H1 (cell line): ENCODE results near the gene RASSF9. TPM values are rescaled to one million over a fixed set of nuclear protein-coding genes. Genes with fewer than 3 reads are reported as not detected.

Experiments used
- CTCF ChIA-PET: fragments of 300-600 bp; sonication (Branson Sonifier 250); formaldehyde crosslinking; loops from one replicate; lab custom pipeline; 2021; ENCODE audit not compliant: partially characterized antibody; lab: Charles Lee
- POLR2A ChIA-PET: fragments of 300-600 bp; sonication (Branson Sonifier 250); formaldehyde crosslinking; loops from one replicate; lab custom pipeline; 2021; ENCODE audit warnings: inconsistent platforms; ENCODE audit not compliant: partially characterized antibody; lab: Charles Lee
- DNase-seq, 2 experiments: peaks; one replicate each; pipeline versions ENCODE4 v3.0.0 to v3.0.0-alpha.2; 2010 to 2022; ENCODE audit warnings: low spot score in 2 of 2, low read depth in 1 of 2, mixed read lengths in 1 of 2
- FAIRE-seq: peaks from 2 replicates; lab custom pipeline; 2011; peaks lifted over from hg19 to GRCh38; lab: Jason Lieb, UNC
- H2AFZ ChIP-seq: 2 replicates; pipeline ENCODE4 v1.8.1; 2012; ENCODE audit warnings: low read length, inconsistent platforms
- H2AK5ac ChIP-seq: 2 replicates; pipeline ENCODE4 v1.6.1; 2013; ENCODE audit warnings: low read depth, low read length
- H2BK120ac ChIP-seq: replicated peaks from 2 replicates; pipeline ENCODE3; 2013; ENCODE audit warnings: low read depth, low read length, inconsistent platforms
- H2BK12ac ChIP-seq: 2 replicates; pipeline ENCODE4 v1.6.1; 2013; ENCODE audit warnings: low read depth, low read length
- H2BK15ac ChIP-seq: 2 replicates; pipeline ENCODE4 v1.6.1; 2013; ENCODE audit warnings: low read length
- H2BK20ac ChIP-seq: 2 replicates; pipeline ENCODE4 v1.6.1; 2013; ENCODE audit warnings: low read length
- H2BK5ac ChIP-seq: 2 replicates; pipeline ENCODE4 v1.6.1; 2013; ENCODE audit warnings: low read depth, low read length
- H3K14ac ChIP-seq: 2 replicates; pipeline ENCODE4 v1.6.1; 2013; ENCODE audit warnings: inconsistent platforms; ENCODE audit not compliant: insufficient read length
- H3K18ac ChIP-seq: 2 replicates; pipeline ENCODE4 v1.6.1; 2013; ENCODE audit warnings: low read length; ENCODE audit errors: extremely low read depth
- H3K23ac ChIP-seq: 2 replicates; pipeline ENCODE4 v1.6.1; 2013; ENCODE audit warnings: inconsistent platforms; ENCODE audit not compliant: insufficient read length
- H3K23me2 ChIP-seq: 2 replicates; pipeline ENCODE4 v1.6.1; 2013; ENCODE audit warnings: low read depth, low read length
- H3K27ac ChIP-seq: 2 replicates; pipeline ENCODE4 v1.6.1; 2011; ENCODE audit warnings: low read depth, low read length, inconsistent platforms
- H3K27me3 ChIP-seq, 4 experiments: replicated peaks in 1 of 4; 1 replicate in 1 of 4; 2 replicates in 3 of 4; pipeline versions ENCODE4 v1.6.1 to v1.8.1; 2011 to 2013; ENCODE audit warnings: low read length in 3 of 4, mild to moderate bottlenecking in 3 of 4, inconsistent platforms in 2 of 4, mixed read lengths in 2 of 4, moderate library complexity in 1 of 4; ENCODE audit not compliant: control insufficient read depth in 3 of 4, insufficient read depth in 3 of 4; ENCODE audit errors: extremely low read depth in 1 of 4
- H3K36me3 ChIP-seq, 4 experiments: 2 replicates each; pipeline versions ENCODE4 v1.6.1 to v1.8.1; 2011 to 2013; ENCODE audit warnings: mild to moderate bottlenecking in 4 of 4, low read length in 3 of 4, moderate library complexity in 2 of 4, control low read depth in 1 of 4, inconsistent platforms in 1 of 4; ENCODE audit not compliant: insufficient read depth in 4 of 4, control insufficient read depth in 2 of 4
- H3K4ac ChIP-seq: replicated peaks from 2 replicates; pipeline ENCODE3; 2013; ENCODE audit warnings: low read length, low read depth, mixed read lengths, inconsistent platforms; ENCODE audit not compliant: insufficient read length
- H3K4me1 ChIP-seq, 4 experiments: replicated peaks in 1 of 4; 1 replicate in 1 of 4; 2 replicates in 3 of 4; pipeline versions ENCODE4 v1.6.1 to v1.8.1; 2011 to 2013; ENCODE audit warnings: low read length in 3 of 4, inconsistent platforms in 2 of 4, mixed read lengths in 1 of 4; ENCODE audit not compliant: insufficient read depth in 4 of 4, control insufficient read depth in 3 of 4
- H3K4me2 ChIP-seq, 2 experiments: 2 replicates each; pipeline versions ENCODE4 v1.6.1 to v1.8.1; 2011 to 2013; ENCODE audit warnings: low read depth in 2 of 2, low read length in 2 of 2, control low read depth in 1 of 2, inconsistent platforms in 1 of 2, mild to moderate bottlenecking in 1 of 2; ENCODE audit not compliant: insufficient read depth in 1 of 2
- H3K4me3 ChIP-seq, 4 experiments: fragments of 200-600, 300-600 bp in 1 of 4; sonication (generic), shearing (Covaris generic), sonication (Bioruptor Twin) in 1 of 4; 2 replicates each; pipeline versions ENCODE4 v1.5.1 to v1.8.1; 2011 to 2016; ENCODE audit warnings: low read length in 4 of 4, low read depth in 3 of 4, control low read depth in 2 of 4, inconsistent platforms in 2 of 4, mild to moderate bottlenecking in 2 of 4, mixed read lengths in 1 of 4, moderate library complexity in 1 of 4; ENCODE audit not compliant: insufficient read depth in 2 of 4; ENCODE audit errors: extremely low read depth in 1 of 4
- H3K56ac ChIP-seq: replicated peaks from 2 replicates; pipeline ENCODE3; 2013; ENCODE audit warnings: low read depth, mild to moderate bottlenecking, mixed read lengths, low read length, inconsistent platforms; ENCODE audit not compliant: insufficient read length
- H3K79me1 ChIP-seq: 2 replicates; pipeline ENCODE4 v1.6.1; 2013; ENCODE audit warnings: low read depth, low read length, control low read depth
- H3K79me2 ChIP-seq, 2 experiments: 2 replicates each; pipeline versions ENCODE4 v1.6.1 to v1.8.1; 2012 to 2013; ENCODE audit warnings: low read length in 2 of 2, mild to moderate bottlenecking in 2 of 2, inconsistent platforms in 1 of 2; ENCODE audit not compliant: insufficient read depth in 2 of 2, control insufficient read depth in 1 of 2
- H3K9ac ChIP-seq, 4 experiments: replicated peaks in 1 of 4; 1 replicate in 1 of 4; 2 replicates in 3 of 4; pipeline versions ENCODE4 v1.6.1 to v1.8.1; 2011 to 2013; ENCODE audit warnings: low read depth in 3 of 4, low read length in 3 of 4, control low read depth in 2 of 4, mild to moderate bottlenecking in 2 of 4, moderate library complexity in 2 of 4, inconsistent platforms in 1 of 4; ENCODE audit errors: extremely low read depth in 1 of 4
- H3K9me3 ChIP-seq, 2 experiments: 2 replicates each; pipeline versions ENCODE4 v1.6.1 to v1.8.1; 2012 to 2013; ENCODE audit warnings: mild to moderate bottlenecking in 2 of 2, moderate library complexity in 2 of 2, control low read depth in 1 of 2, inconsistent platforms in 1 of 2, low read depth in 1 of 2, low read length in 1 of 2, mixed read lengths in 1 of 2; ENCODE audit not compliant: insufficient read depth in 2 of 2
- H4K20me1 ChIP-seq, 2 experiments: replicated peaks in 1 of 2; 2 replicates each; pipeline versions ENCODE3 to v1.8.1; 2011 to 2013; ENCODE audit warnings: inconsistent platforms in 2 of 2, low read length in 2 of 2, mild to moderate bottlenecking in 1 of 2; ENCODE audit not compliant: insufficient read depth in 2 of 2, control insufficient read depth in 1 of 2
- H4K5ac ChIP-seq: 2 replicates; pipeline ENCODE4 v1.6.1; 2013; ENCODE audit warnings: low read length, low read depth, mixed read lengths, inconsistent platforms; ENCODE audit not compliant: insufficient read length
- H4K8ac ChIP-seq: 2 replicates; pipeline ENCODE4 v1.8.0; 2013; ENCODE audit warnings: mild to moderate bottlenecking, moderate library complexity, low read length, inconsistent platforms; ENCODE audit not compliant: insufficient read depth; ENCODE audit errors: extremely low read depth
- H4K91ac ChIP-seq: replicated peaks from 2 replicates; pipeline ENCODE3; 2013; ENCODE audit warnings: low read length, mixed read lengths, inconsistent platforms; ENCODE audit not compliant: insufficient read length
- CBX5 ChIP-seq: fragments of 300-800, 300-1000 bp; sonication (generic); IDR thresholded peaks from 2 replicates; pipeline ENCODE4 v1.7.1; 2016; ENCODE audit warnings: antibody characterized with exemption, low read length, low read depth
- CTBP2 ChIP-seq: IDR thresholded peaks from 2 replicates; pipeline ENCODE4 v1.7.0; 2011; ENCODE audit warnings: borderline replicate concordance, mild to moderate bottlenecking, moderate library complexity, mixed read lengths, low read length; ENCODE audit not compliant: insufficient read depth, insufficient read length
- EZH2 ChIP-seq: fragments of 200-600 bp; sonication (generic); IDR thresholded peaks from 2 replicates; pipeline ENCODE4 v1.7.1; 2012; ENCODE audit warnings: low read depth, mild to moderate bottlenecking, moderate library complexity, low read length, inconsistent platforms; ENCODE audit not compliant: severe bottlenecking
- HDAC2 ChIP-seq, 2 experiments: fragments of 300-600 bp in 1 of 2; sonication (generic) in 1 of 2; IDR thresholded peaks; 2 replicates each; pipeline ENCODE4 v1.6.1; 2011 to 2012; ENCODE audit warnings: low read depth in 2 of 2, low read length in 2 of 2, mild to moderate bottlenecking in 2 of 2, moderate library complexity in 2 of 2, borderline replicate concordance in 1 of 2, inconsistent platforms in 1 of 2
- JUN ChIP-seq: IDR thresholded peaks from 2 replicates; pipeline ENCODE4 v1.6.1; 2011; ENCODE audit warnings: low read depth, mild to moderate bottlenecking, improper control_type of control experiment, low read length
- POLR2AphosphoS5 ChIP-seq: IDR thresholded peaks from 2 replicates; pipeline ENCODE4 v1.6.1; 2011; ENCODE audit warnings: low read depth, low read length
- SAP30 ChIP-seq: fragments of 300-600 bp; sonication (generic); IDR thresholded peaks from 2 replicates; pipeline ENCODE4 v1.7.1; 2012; ENCODE audit warnings: low read length, moderate library complexity, mild to moderate bottlenecking, inconsistent platforms; ENCODE audit not compliant: insufficient read depth, insufficient replicate concordance
- SP2 ChIP-seq: IDR thresholded peaks from 2 replicates; pipeline ENCODE4 v1.6.1; 2012; ENCODE audit warnings: mild to moderate bottlenecking, low read length, inconsistent platforms
- SRF ChIP-seq: IDR thresholded peaks from 2 replicates; pipeline ENCODE4 v1.6.1; 2011; ENCODE audit warnings: mild to moderate bottlenecking, low read depth, low read length, moderate library complexity
- WGBS, 2 experiments: shearing (Covaris generic) in 1 of 2; methylation state at CpG; one replicate each; pipeline versions ENCODE4 v1.1.6 to v1.1.7; 2013 to 2015; ENCODE audit warnings: low lambda C conversion rate in 2 of 2, mixed read lengths in 2 of 2, inconsistent platforms in 1 of 2, low coverage in 1 of 2, missing lambda C conversion rate in 1 of 2; ENCODE audit not compliant: insufficient replicate concordance in 2 of 2, insufficient coverage in 1 of 2, insufficient read length in 1 of 2; ENCODE audit errors: extremely low coverage in 1 of 2, missing lambda C conversion rate in 1 of 2; 5-methylcytosine and 5-hydroxymethylcytosine counted together
- polyA plus RNA-seq, 7 experiments: library from polyadenylated mRNA; depleted of rRNA in 3 of 7; stranded (reverse) in 5 of 7; unstranded in 2 of 7; fragments of >200 nt in 5 of 7; fragments of 200-250 nt in 2 of 7; gene quantifications; 1 replicate in 5 of 7; 2 replicates in 1 of 7; 4 replicates in 1 of 7; pipeline versions ENCODE4 v1.2.1 to v1.2.3, GENCODE V29; 2011 to 2013; ENCODE audit warnings: missing spikeins in 2 of 7, mixed read lengths in 2 of 7
- total RNA-seq: library from RNA; stranded (reverse); fragmentation: NEBNext Ultra II Directional; extraction: Animal tissue kit (Norgen Biotek cat#: 25700); gene quantifications from 2 replicates; pipeline ENCODE4 v1.2.1, GENCODE V29; 2021

Gene RASSF9
- total and polyA plus RNA-seq, 2 of the 8 experiments (the other 6 are each of a cell fraction or from before 2014, with no cell fraction given), result 0.06 to 0.39 TPM

DNA sequence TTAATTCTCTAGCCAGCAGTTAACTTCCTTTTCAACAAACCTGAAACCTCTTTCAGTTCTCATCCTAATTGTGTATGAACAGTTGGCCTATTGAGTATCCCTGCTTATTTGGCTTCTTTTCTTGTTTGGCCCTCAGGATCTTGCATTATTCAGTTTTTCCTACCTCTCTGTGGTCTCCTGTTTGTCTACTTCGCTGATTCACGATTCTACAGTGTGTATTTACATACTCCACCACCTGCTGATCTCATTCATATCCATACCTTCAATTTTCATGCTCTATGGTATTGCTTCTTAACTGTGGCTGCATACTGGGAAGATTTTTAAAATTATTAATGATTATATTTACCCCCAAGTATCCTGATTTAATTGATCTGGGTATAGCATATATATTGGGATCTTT lies 56.4 kb downstream of the RASSF9 start:
- H2BK20ac ChIP-seq, result 0 out of 2 replicates have a peak overlapping the region, but pooled peaks have one; percentile 38
- no peak overlapping the region for H3K56ac ChIP-seq
- H3K27ac ChIP-seq, result no peak overlapping the region
- H2BK15ac ChIP-seq, result no peak overlapping the region
- H3K4me2 ChIP-seq, result 0 out of 4 replicates have a peak overlapping the region, but pooled peaks have one; percentile 0 to 36
- H4K8ac ChIP-seq, result no peak overlapping the region
- 47% methylated on average over 2 of the region's 2 CpGs; no CpG with 5 or more reads in 1 of the 2 experiments for WGBS, 2 experiments
- no peak overlapping the region for H4K5ac ChIP-seq
- no peaks in the 10 kb centered on the region for H3K79me2 ChIP-seq
- no peak overlapping the region; the same call in 1 of the 2 replicates for H3K18ac ChIP-seq
- H3K27me3 ChIP-seq, result no peaks in the 10 kb centered on the region
- no peak overlapping the region for H3K23ac ChIP-seq
- no peak overlapping the region for H4K91ac ChIP-seq
- H3K9ac ChIP-seq, result no peak overlapping the region
- H2BK120ac ChIP-seq, result no peak overlapping the region
- H2BK12ac ChIP-seq, result no peak overlapping the region
- no peaks in the 10 kb centered on the region; the same call in 1 of the 2 replicates for H3K23me2 ChIP-seq
- no peak overlapping the region for H2AK5ac ChIP-seq
- no peak overlapping the region for H3K4me3 ChIP-seq
- FAIRE-seq, result no peak
- no peaks in the 10 kb centered on the region for H3K9me3 ChIP-seq
- H4K20me1 ChIP-seq, result no peaks in the 10 kb centered on the region
- H2BK5ac ChIP-seq, result no peak overlapping the region
- no peak overlapping the region for H3K14ac ChIP-seq
- H3K79me1 ChIP-seq, result no peaks in the 10 kb centered on the region
- no peak overlapping the region for H3K4ac ChIP-seq
- H3K36me3 ChIP-seq, result no peaks in the 10 kb centered on the region
- no peak for DNase-seq
- H2AFZ ChIP-seq, result no peak overlapping the region
- TF ChIP-seq POLR2AphosphoS5 (no peak), HDAC2 (IDR thresholded peaks at IDR 0.05; ENCODE audit: borderline replicate concordance in 1 of 2, low read depth in 2 of 2, low read length in 2 of 2) (no peak), CBX5 (no peak), EZH2 (no peak), CTBP2 (no peak), JUN (no peak), SAP30 (no peak), SP2 (no peak), SRF (no peak)
- TF ChIP-seq, all 59 proteins: peak for 0
- H3K4me1 ChIP-seq, result peaks cover 0 to 17% (median 1%) of the 10 kb centered on the region in 4 experiments; a peak in 2 of 7 replicates
- CTCF ChIA-PET, result no interaction called here
- POLR2A ChIA-PET, result no interaction called here
